ENCODE results near the gene ZNF132. TPM values are rescaled to one million over a fixed set of nuclear protein-coding genes. Genes with fewer than 3 reads are reported as not detected.

The ZNF132 gene
- total and polyA plus RNA-seq, 9 of the 15 experiments (the other 6 are each of a cell fraction or from before 2014, with no cell fraction given), result 0.03 to 0.42 (median 0.10) TPM; not detected in 5

DNA sequence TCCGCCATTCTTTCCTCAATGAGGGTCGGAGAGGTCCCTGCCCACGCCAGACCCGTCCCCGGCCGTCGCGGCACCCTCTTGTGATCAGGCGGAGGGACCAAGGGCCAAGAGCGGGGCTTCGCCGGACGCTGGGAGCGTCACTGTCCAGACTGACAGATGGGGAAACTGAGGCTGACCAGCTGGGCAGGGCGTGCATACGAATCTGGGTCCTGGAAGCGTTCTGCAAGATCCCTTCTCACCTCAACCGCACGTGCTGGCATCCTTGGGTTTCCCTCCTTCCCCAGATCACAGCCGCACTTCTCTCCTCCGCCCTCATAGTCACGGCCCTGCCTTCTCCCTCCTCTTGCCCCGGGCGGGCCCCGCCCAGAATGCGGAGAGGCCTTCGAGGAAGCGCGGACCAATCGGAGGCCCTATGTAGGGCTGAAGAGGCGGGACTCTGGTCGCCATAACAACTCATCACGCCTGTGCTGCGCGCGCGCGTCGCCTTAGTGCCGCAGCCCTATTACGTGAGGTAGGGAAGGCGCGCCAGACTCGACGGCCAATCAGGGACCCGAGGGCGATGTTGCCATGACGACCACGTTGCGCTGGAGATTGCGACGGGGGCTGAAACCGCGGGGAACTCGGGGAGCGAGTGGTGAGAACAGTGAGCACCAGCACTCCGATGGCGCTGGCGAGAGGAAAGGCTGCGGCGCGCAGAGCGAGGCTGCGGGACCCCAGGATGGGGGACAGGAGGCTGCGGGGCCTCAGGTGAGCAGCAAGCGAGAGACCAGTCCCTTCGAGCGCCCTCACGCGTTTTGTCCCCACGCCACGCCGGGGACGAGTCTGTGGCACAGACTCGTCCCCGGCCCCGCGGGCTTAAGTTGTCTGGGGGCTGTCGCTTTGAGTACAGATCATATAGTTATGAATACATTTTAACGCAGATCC lies 38.8 kb downstream of the ZNF132 start (continued):
- TF ChIP-seq PTTG1 (tag; IDR thresholded peaks at IDR 0.05; ENCODE audit: low read depth), result no peak
- TF ChIP-seq, protein P1, sequence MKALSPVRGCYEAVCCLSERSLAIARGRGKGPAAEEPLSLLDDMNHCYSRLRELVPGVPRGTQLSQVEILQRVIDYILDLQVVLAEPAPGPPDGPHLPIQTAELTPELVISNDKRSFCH (CRISPR knock-in tag; IDR thresholded peaks at IDR 0.05), result no peak
- TF ChIP-seq, protein P1 (tag; IDR thresholded peaks at IDR 0.05), result 0 out of 2 replicates have a peak, but pooled peaks have one; percentile 45
- TF ChIP-seq DNMT1 (IDR thresholded peaks at IDR 0.05), result no peak
- peak; percentile 59 for TF ChIP-seq SP2 (IDR thresholded peaks at IDR 0.05; ENCODE audit: extremely low read depth, low read depth, low read length, poor library complexity, severe bottlenecking)
- no peak for TF ChIP-seq NFE2 (IDR thresholded peaks at IDR 0.05; ENCODE audit: low read depth)
- 0 out of 2 replicates have a peak, but pooled peaks have one; percentile 18 for TF ChIP-seq EGR1 (conservative IDR thresholded peaks at IDR 0.05)
- TF ChIP-seq CCNT2 (IDR thresholded peaks at IDR 0.05; ENCODE audit: borderline replicate concordance, extremely low read depth, insufficient read length, low read depth, low read length), result peak; percentile 48
- peak; percentile 53; the same call in 1 of the 2 replicates for TF ChIP-seq HDAC2 (IDR thresholded peaks at IDR 0.05)
- 0 out of 2 replicates have a peak, but pooled peaks have one; percentile 4 for TF ChIP-seq JUND (IDR thresholded peaks at IDR 0.05; ENCODE audit: borderline replicate concordance, low read depth, low read length)
- TF ChIP-seq JUND (tag; IDR thresholded peaks at IDR 0.05; ENCODE audit: borderline replicate concordance, low read depth, low read length), result no peak; the same call in 2 of the 3 replicates
- TF ChIP-seq NR3C1 (CRISPR knock-in tag; IDR thresholded peaks at IDR 0.05), result no peak
- no peak for TF ChIP-seq ZNF431 (CRISPR knock-in tag; IDR thresholded peaks at IDR 0.05)
- no peak for TF ChIP-seq ELF1 (tag; IDR thresholded peaks at IDR 0.05)
- no peak for TF ChIP-seq ZNF780A (CRISPR knock-in tag; IDR thresholded peaks at IDR 0.05)
- TF ChIP-seq, protein P2, sequence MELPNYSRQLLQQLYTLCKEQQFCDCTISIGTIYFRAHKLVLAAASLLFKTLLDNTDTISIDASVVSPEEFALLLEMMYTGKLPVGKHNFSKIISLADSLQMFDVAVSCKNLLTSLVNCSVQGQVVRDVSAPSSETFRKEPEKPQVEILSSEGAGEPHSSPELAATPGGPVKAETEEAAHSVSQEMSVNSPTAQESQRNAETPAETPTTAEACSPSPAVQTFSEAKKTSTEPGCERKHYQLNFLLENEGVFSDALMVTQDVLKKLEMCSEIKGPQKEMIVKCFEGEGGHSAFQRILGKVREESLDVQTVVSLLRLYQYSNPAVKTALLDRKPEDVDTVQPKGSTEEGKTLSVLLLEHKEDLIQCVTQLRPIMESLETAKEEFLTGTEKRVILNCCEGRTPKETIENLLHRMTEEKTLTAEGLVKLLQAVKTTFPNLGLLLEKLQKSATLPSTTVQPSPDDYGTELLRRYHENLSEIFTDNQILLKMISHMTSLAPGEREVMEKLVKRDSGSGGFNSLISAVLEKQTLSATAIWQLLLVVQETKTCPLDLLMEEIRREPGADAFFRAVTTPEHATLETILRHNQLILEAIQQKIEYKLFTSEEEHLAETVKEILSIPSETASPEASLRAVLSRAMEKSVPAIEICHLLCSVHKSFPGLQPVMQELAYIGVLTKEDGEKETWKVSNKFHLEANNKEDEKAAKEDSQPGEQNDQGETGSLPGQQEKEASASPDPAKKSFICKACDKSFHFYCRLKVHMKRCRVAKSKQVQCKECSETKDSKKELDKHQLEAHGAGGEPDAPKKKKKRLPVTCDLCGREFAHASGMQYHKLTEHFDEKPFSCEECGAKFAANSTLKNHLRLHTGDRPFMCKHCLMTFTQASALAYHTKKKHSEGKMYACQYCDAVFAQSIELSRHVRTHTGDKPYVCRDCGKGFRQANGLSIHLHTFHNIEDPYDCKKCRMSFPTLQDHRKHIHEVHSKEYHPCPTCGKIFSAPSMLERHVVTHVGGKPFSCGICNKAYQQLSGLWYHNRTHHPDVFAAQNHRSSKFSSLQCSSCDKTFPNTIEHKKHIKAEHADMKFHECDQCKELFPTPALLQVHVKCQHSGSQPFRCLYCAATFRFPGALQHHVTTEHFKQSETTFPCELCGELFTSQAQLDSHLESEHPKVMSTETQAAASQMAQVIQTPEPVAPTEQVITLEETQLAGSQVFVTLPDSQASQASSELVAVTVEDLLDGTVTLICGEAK (IDR thresholded peaks at IDR 0.05), result peak; percentile 61
- TF ChIP-seq, protein P2 (CRISPR knock-in tag; IDR thresholded peaks at IDR 0.05), result no peak
- TF ChIP-seq STAT5B (CRISPR knock-in tag; IDR thresholded peaks at IDR 0.05), result no peak
- TF ChIP-seq HMGN3 (IDR thresholded peaks at IDR 0.05; ENCODE audit: borderline replicate concordance, extremely low read depth, insufficient read length, low read depth, low read length), result peak; percentile 54

All from K562 (cell line).